ENCODE results near the gene CFAP119.

The CFAP119 gene

GRCh38 chr16:30721606-30722005, 40.3 kb downstream of the CFAP119 start:
- H3K9me3 Mint-ChIP-seq (ENCODE audit: low read depth), result no peaks in the 10 kb centered on the region
- peaks cover 7% of the 10 kb centered on the region for H3K36me3 Mint-ChIP-seq
- no peaks in the 10 kb centered on the region for H3K27me3 Mint-ChIP-seq
- peak overlapping the region; percentile 12 for H3K27ac Mint-ChIP-seq
- H3K4me3 Mint-ChIP-seq, result no peak overlapping the region
- peaks cover 13% of the 10 kb centered on the region for H3K4me1 Mint-ChIP-seq (ENCODE audit: low read depth)

GRCh38 chr16:30721167-30721566, 40.7 kb downstream of the CFAP119 start:
- Mint-ChIP-seq H3K27me3 (no peaks in the 10 kb centered on the region), H3K4me3 (no peak overlapping the region), H3K36me3 (peaks cover 10% of the 10 kb centered on the region), H3K4me1 (ENCODE audit: low read depth) (peaks cover 16% of the 10 kb centered on the region), H3K27ac (peak overlapping the region; percentile 12), H3K9me3 (ENCODE audit: low read depth) (no peaks in the 10 kb centered on the region)

- Mint-ChIP-seq H3K27ac (no peak overlapping the region), H3K4me3 (no peak overlapping the region), H3K4me1 (ENCODE audit: low read depth) (peaks cover 18% of the 10 kb centered on the region), H3K27me3 (no peaks in the 10 kb centered on the region), H3K9me3 (ENCODE audit: low read depth) (no peaks in the 10 kb centered on the region), H3K36me3 (peaks cover 13% of the 10 kb centered on the region)
Observed at GRCh38 chr16:30720694-30721093, 41.2 kb downstream of the CFAP119 start.

GRCh38 chr16:30720086-30720485, 41.8 kb downstream of the CFAP119 start:
- Mint-ChIP-seq H3K4me3 (no peak overlapping the region), H3K9me3 (ENCODE audit: low read depth) (no peaks in the 10 kb centered on the region), H3K27ac (peak overlapping the region; percentile 58), H3K36me3 (peaks cover 16% of the 10 kb centered on the region), H3K4me1 (ENCODE audit: low read depth) (peaks cover 21% of the 10 kb centered on the region), H3K27me3 (no peaks in the 10 kb centered on the region)

- H3K27ac Mint-ChIP-seq, result peak overlapping the region; percentile 98
- H3K4me1 Mint-ChIP-seq (ENCODE audit: low read depth), result peaks cover 35% of the 10 kb centered on the region
- no peaks in the 10 kb centered on the region for H3K9me3 Mint-ChIP-seq (ENCODE audit: low read depth)
- no peaks in the 10 kb centered on the region for H3K27me3 Mint-ChIP-seq
- peak overlapping the region; percentile 82 for H3K4me3 Mint-ChIP-seq
- peaks cover 28% of the 10 kb centered on the region for H3K36me3 Mint-ChIP-seq
Observed at GRCh38 chr16:30715750-30716445, 46.0 kb downstream of the CFAP119 start.

- H3K4me1 Mint-ChIP-seq (ENCODE audit: low read depth), result peaks cover 26% of the 10 kb centered on the region
- H3K27ac Mint-ChIP-seq, result no peak overlapping the region
- H3K4me3 Mint-ChIP-seq, result no peak overlapping the region
- H3K27me3 Mint-ChIP-seq, result no peaks in the 10 kb centered on the region
- H3K9me3 Mint-ChIP-seq (ENCODE audit: low read depth), result no peaks in the 10 kb centered on the region
- H3K36me3 Mint-ChIP-seq, result peaks cover 30% of the 10 kb centered on the region
Observed at GRCh38 chr16:30711712-30712111, 50.1 kb downstream of the CFAP119 start.

GRCh38 chr16:30710971-30711370, 50.9 kb downstream of the CFAP119 start:
- H3K4me3 Mint-ChIP-seq, result no peak overlapping the region
- H3K36me3 Mint-ChIP-seq, result peaks cover 25% of the 10 kb centered on the region
- H3K4me1 Mint-ChIP-seq (ENCODE audit: low read depth), result peaks cover 20% of the 10 kb centered on the region
- no peaks in the 10 kb centered on the region for H3K27me3 Mint-ChIP-seq
- peak overlapping the region; percentile 16 for H3K27ac Mint-ChIP-seq
- H3K9me3 Mint-ChIP-seq (ENCODE audit: low read depth), result no peaks in the 10 kb centered on the region

All from activated naive CD8-positive, alpha-beta T cell (primary cell).